GM12872 (cell line): ENCODE results near the gene ABCG1.

Experiments used
- CTCF ChIP-seq: IDR thresholded peaks from 3 replicates; pipeline ENCODE4 v1.5.1; 2011; ENCODE audit warnings: low read depth, mild to moderate bottlenecking, low read length, moderate library complexity; ENCODE audit not compliant: insufficient read depth

Gene ABCG1

DNA sequence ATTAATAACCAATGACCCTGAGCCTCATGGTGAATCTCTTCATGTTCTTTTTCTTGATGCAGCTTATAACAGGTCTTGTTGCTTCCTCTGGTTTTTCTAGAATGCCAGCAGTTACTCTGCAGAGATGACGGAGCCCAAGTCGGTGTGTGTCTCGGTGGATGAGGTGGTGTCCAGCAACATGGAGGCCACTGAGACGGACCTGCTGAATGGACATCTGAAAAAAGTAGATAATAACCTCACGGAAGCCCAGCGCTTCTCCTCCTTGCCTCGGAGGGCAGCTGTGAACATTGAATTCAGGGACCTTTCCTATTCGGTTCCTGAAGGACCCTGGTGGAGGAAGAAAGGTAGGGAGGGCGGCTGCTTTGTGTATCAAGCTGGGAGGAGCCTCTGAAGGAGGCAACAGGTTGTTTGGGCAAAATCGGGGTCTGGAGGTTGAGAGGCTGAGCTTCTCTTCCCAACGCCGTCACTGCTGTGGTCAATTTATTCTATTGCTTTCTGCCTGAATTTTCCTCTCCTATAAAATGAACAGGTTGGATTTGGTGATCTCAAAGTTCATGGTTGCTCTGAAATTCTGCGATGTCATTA is 6.7 kb downstream of the ABCG1 start:
- no peak for TF ChIP-seq CTCF

DNA sequence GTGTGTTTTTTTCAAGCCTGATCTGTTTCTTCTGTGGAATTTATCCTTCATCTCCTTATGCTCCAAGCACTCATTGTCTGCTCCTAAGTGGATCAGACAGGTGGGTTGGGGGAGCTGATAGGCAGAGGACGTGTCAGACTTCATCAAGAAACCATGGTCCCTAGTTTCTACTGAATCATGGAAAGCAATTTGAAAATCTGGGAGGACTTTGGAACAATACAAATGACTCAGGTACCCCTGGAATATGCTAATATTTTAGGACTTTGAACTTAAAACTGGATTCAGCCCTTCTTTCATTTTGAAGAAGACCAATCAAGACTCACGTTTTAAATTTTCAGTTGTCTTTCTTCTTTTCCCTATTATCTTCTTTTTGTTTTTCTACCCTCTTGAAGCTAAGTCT is 7.7 kb downstream of the ABCG1 start:
- TF ChIP-seq CTCF: no peak

DNA sequence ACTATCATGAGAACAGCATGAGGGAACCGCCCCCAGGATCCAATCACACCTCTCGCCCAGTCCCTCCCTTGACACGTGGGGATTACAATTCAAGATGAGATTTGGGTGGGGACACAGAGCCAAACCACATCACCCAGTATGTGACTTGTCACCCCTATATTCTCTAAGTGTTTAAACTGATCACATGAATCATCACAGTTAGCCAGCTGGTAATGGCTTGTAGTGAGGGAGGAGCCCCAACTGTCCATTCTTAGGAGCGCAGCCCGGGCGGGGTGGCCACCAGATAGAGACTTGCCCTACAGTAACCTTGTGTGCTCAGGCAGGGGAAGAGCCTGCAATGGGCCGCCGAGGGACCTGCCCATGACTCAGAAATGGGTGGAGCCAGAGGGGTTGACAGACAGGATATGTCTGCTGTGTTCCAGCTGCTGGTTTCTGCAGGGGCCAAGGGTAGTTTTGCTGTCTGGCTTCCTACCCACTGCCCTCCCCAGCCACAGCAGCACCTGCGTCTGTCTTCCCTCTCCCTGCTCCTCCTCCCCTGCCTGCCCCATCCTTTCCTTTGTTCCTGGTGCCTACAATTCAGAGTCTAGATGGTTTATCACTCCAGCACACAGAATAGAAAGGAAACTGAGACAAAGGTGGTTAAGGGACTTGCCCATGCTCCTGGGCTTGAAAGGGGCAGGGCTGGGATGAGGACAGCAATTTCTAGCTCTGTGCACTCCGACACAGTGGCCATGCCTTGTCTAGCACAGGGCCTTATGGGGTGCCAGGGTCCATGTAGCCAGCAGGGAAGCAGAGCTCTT is 9.2 kb downstream of the ABCG1 start:
- TF ChIP-seq CTCF: no peak

- TF ChIP-seq CTCF: no peak
Observed at GRCh38 chr21:42228709-42229220, 9.8 kb downstream of the ABCG1 start.

- TF ChIP-seq CTCF: no peak
Observed at GRCh38 chr21:42229676-42230075, 10.7 kb downstream of the ABCG1 start.

GRCh38 chr21:42230178-42230577 is 11.2 kb downstream of the ABCG1 start:
- TF ChIP-seq CTCF: no peak

- TF ChIP-seq CTCF: no peak
Observed at GRCh38 chr21:42230636-42231035, 11.7 kb downstream of the ABCG1 start.
